Liver (tissue), 3 donors: ENCODE measurements around the gene PLCD3.

Experiments used
- ATF3 ChIP-seq: IDR thresholded peaks from 2 replicates; pipeline ENCODE4 v1.6.1; 2016; ENCODE audit warnings: antibody characterized with exemption
- CTCF ChIP-seq: fragments of 150-350 bp; IDR thresholded peaks from 2 replicates; pipeline ENCODE4 v1.5.1; 2017; ENCODE audit warnings: improper control_type of control experiment, low read depth, low read length; ENCODE audit not compliant: missing input control
- MAX ChIP-seq: IDR thresholded peaks from 2 replicates; pipeline ENCODE4 v1.6.1; 2016; ENCODE audit warnings: antibody characterized with exemption
- TAF1 ChIP-seq: conservative IDR thresholded peaks from 2 replicates; pipeline ENCODE4 v1.6.1; 2016; ENCODE audit warnings: antibody characterized with exemption, mild to moderate bottlenecking
- donor health status: healthy.
- donor health status: healthy.

- TF ChIP-seq MAX = no peak
- TF ChIP-seq CTCF = no peak
- TF ChIP-seq ATF3 = no peak
- no peak for TF ChIP-seq TAF1
Observed at GRCh38 chr17:45113424-45113754, 18.9 kb downstream of the PLCD3 start.
